Liver (tissue), 3 donors: ENCODE data around the gene CD84.

Experiments used
- ATF3 ChIP-seq: IDR thresholded peaks from 2 replicates; pipeline ENCODE4 v1.6.1; 2016; ENCODE audit warnings: antibody characterized with exemption
- CTCF ChIP-seq: fragments of 150-350 bp; IDR thresholded peaks from 2 replicates; pipeline ENCODE4 v1.5.1; 2017; ENCODE audit warnings: improper control_type of control experiment, low read depth, low read length; ENCODE audit not compliant: missing input control
- EGR1 ChIP-seq, 2 donors: IDR thresholded peaks; 2 replicates each; pipeline ENCODE4 v1.6.1; 2016 to 2018; ENCODE audit warnings: antibody characterized with exemption in 2 of 2, low read depth in 2 of 2
- GABPA ChIP-seq, 2 donors: IDR thresholded peaks in 1 of 2; conservative IDR thresholded peaks in 1 of 2; 2 replicates each; pipeline ENCODE4 v1.6.1; 2016; ENCODE audit warnings: antibody characterized with exemption in 2 of 2, mild to moderate bottlenecking in 1 of 2, moderate library complexity in 1 of 2
- HNF4A ChIP-seq, 2 donors: conservative IDR thresholded peaks; 2 replicates each; pipeline ENCODE4 v1.6.1; 2016; ENCODE audit warnings: antibody characterized with exemption in 2 of 2, mild to moderate bottlenecking in 2 of 2
- HNF4G ChIP-seq: IDR thresholded peaks from 2 replicates; pipeline ENCODE4 v1.6.1; 2016; ENCODE audit warnings: antibody characterized with exemption
- MAX ChIP-seq: IDR thresholded peaks from 2 replicates; pipeline ENCODE4 v1.6.1; 2016; ENCODE audit warnings: antibody characterized with exemption
- RAD21 ChIP-seq, 2 donors: IDR thresholded peaks; 2 replicates each; pipeline ENCODE4 v1.6.1; 2016; ENCODE audit warnings: antibody characterized with exemption in 2 of 2, mild to moderate bottlenecking in 2 of 2
- REST ChIP-seq: IDR thresholded peaks from 2 replicates; pipeline ENCODE4 v1.6.1; 2016; ENCODE audit warnings: antibody characterized with exemption, mild to moderate bottlenecking
- RXRA ChIP-seq, 2 donors: IDR thresholded peaks; 2 replicates each; pipeline ENCODE4 v1.6.1; 2017 to 2018; ENCODE audit warnings: antibody characterized with exemption in 2 of 2, mild to moderate bottlenecking in 1 of 2
- SP1 ChIP-seq: IDR thresholded peaks from 2 replicates; pipeline ENCODE4 v1.6.1; 2018; ENCODE audit warnings: antibody characterized with exemption, mild to moderate bottlenecking
- TAF1 ChIP-seq: conservative IDR thresholded peaks from 2 replicates; pipeline ENCODE4 v1.6.1; 2016; ENCODE audit warnings: antibody characterized with exemption, mild to moderate bottlenecking
- YY1 ChIP-seq: IDR thresholded peaks from 2 replicates; pipeline ENCODE4 v1.6.1; 2016; ENCODE audit warnings: antibody characterized with exemption, mild to moderate bottlenecking
- donor health status: healthy.
- donor health status: healthy.

DNA sequence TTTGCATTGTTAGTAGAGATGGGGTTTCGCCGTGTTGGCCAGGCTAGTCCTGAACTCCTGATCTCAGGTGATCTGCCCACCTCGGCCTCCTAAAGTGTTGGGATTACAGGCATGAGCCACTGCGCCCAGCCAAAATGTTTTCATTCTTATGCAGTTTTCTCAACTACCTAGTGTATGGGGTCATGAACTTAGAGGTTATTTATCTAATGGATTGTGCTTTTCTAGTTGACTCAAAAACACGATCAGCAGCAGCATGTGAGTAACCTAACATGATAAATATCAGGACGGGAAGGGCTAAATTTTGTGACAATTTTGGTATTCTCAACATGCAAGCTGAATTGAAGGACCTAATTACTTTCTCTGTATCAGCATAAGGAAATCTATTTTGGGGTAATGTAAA lies 9.2 kb upstream of the CD84 start:
- TF ChIP-seq EGR1 (IDR thresholded peaks at IDR 0.05; ENCODE audit: low read depth in 2 of 2) (no peak), MAX (no peak), CTCF (no peak), YY1 (no peak), REST (no peak), SP1 (no peak), HNF4A (conservative IDR thresholded peaks at IDR 0.05) (peak in 1 of 2 donors; percentile 10), RAD21 (IDR thresholded peaks at IDR 0.05) (no peak), RXRA (IDR thresholded peaks at IDR 0.05) (peak in 1 of 2 donors; percentile 56), ATF3 (no peak), GABPA (IDR thresholded peaks at IDR 0.05 in 1 of 2, conservative IDR thresholded peaks at IDR 0.05 in 1 of 2) (no peak), TAF1 (no peak), HNF4G (no peak)
